ENCODE data around the gene MRM2. TPM values are rescaled to one million over a fixed set of nuclear protein-coding genes. Genes with fewer than 3 reads are reported as not detected.

MRM2 gene
- polyA plus RNA-seq, 2 of the 4 experiments (the other 2 are of a cell fraction) = 35.6 to 44.0 TPM

DNA sequence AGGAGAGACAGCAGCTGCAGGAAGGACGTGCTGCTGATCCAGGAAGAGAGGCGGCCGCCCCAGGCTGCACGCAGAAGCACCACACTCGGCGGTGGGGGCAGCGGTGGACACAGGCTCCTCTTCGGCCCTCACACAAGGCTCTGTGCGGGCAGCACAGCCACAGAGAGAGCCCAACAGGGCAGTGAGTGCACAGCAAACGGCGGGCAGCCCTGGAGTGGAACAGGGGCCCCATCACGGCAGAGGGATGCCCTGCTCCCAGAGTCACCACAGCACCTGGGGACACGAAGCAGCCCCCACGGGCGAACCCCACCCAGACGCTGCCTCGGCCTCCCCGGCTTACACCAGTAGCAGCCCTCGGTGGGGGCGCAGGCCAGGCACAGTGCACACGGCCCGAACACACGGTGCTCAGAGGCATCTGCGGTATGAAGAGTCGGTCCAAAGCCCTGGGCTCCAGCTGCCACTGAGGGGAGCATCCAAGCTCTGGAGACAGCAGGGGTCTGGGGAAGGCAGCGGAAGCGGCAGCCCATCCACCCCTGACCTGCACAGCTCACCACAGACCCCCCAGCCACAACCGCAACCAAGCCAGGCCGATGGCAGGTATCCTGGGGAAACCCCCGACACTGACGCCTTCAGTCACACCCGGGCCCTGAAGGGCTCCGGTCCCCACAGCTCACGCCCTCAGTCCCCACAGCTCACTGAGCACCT is 16.8 kb upstream of the MRM2 start:
- peaks cover 9% of the 10 kb centered on the region for H3K4me1 ChIP-seq
- H3K27ac ChIP-seq = no peak overlapping the region
- FAIRE-seq (no peak), DNase-seq (ENCODE audit: low read depth in 1 of 2, low spot score in 1 of 2) (no peak), ATAC-seq (no peak)
- H3K4me2 ChIP-seq = no peak overlapping the region
- CTCF ChIA-PET = interaction anchor here (0.7 to 2.2 kb wide), 4 partner anchors 11 to 594 kb away, joined by 3 to 7 read pairs (median 6); no protein-coding TSS in a partner anchor
- no peak overlapping the region for H3K4me3 ChIP-seq
- POLR2A ChIA-PET = no interaction called here
- 93% methylated on average over 32 of the region's 34 CpGs for WGBS (ENCODE audit: missing lambda C conversion rate)
- TF ChIP-seq CHD2 (IDR thresholded peaks at IDR 0.05; ENCODE audit: low read length, partially characterized antibody) (no peak), ZNF302 (CRISPR knock-in tag; IDR thresholded peaks at IDR 0.05) (no peak), CBX8 (IDR thresholded peaks at IDR 0.05) (no peak), CEBPB (IDR thresholded peaks at IDR 0.05) (no peak), BCL3 (IDR thresholded peaks at IDR 0.05) (no peak), FOXS1 (CRISPR knock-in tag; IDR thresholded peaks at IDR 0.05) (no peak), PHF8 (IDR thresholded peaks at IDR 0.05; ENCODE audit: borderline replicate concordance, low read depth) (no peak), USF2 (IDR thresholded peaks at IDR 0.05) (no peak), NFE2L2 (conservative IDR thresholded peaks at IDR 0.05; ENCODE audit: low read length) (no peak)
- TF ChIP-seq, protein P1, sequence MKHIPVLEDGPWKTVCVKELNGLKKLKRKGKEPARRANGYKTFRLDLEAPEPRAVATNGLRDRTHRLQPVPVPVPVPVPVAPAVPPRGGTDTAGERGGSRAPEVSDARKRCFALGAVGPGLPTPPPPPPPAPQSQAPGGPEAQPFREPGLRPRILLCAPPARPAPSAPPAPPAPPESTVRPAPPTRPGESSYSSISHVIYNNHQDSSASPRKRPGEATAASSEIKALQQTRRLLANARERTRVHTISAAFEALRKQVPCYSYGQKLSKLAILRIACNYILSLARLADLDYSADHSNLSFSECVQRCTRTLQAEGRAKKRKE (CRISPR knock-in tag; IDR thresholded peaks at IDR 0.05; ENCODE audit: low read depth) = no peak
- H3K9me3 ChIP-seq = no peaks in the 10 kb centered on the region

- peaks cover 9% of the 10 kb centered on the region for H3K4me1 ChIP-seq
- H3K9me3 ChIP-seq = no peaks in the 10 kb centered on the region
- no peak overlapping the region for H3K27ac ChIP-seq
- FAIRE-seq (no peak), ATAC-seq (no peak), DNase-seq (ENCODE audit: low read depth in 1 of 2, low spot score in 1 of 2) (no peak)
- TF ChIP-seq PHF8 (IDR thresholded peaks at IDR 0.05; ENCODE audit: borderline replicate concordance, low read depth) = no peak
- TF ChIP-seq MYC (IDR thresholded peaks at IDR 0.05; ENCODE audit: borderline replicate concordance, low read length) = no peak
- no peak for TF ChIP-seq BHLHE40 (IDR thresholded peaks at IDR 0.05; ENCODE audit: low read depth, low read length)
- no peak for TF ChIP-seq JUN (IDR thresholded peaks at IDR 0.05)
- no peak for TF ChIP-seq KDM1A (IDR thresholded peaks at IDR 0.05; ENCODE audit: low read depth)
- no peak for TF ChIP-seq ESRRA (IDR thresholded peaks at IDR 0.05; ENCODE audit: borderline replicate concordance, low read length)
- no peak for TF ChIP-seq SMC3 (IDR thresholded peaks at IDR 0.05)
- no peak for TF ChIP-seq RAD21 (conservative IDR thresholded peaks at IDR 0.05 in 1 of 2, IDR thresholded peaks at IDR 0.05 in 1 of 2)
- no peak for TF ChIP-seq HOXA7 (CRISPR knock-in tag; IDR thresholded peaks at IDR 0.05)
- TF ChIP-seq, protein P2, sequence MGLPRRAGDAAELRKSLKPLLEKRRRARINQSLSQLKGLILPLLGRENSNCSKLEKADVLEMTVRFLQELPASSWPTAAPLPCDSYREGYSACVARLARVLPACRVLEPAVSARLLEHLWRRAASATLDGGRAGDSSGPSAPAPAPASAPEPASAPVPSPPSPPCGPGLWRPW (IDR thresholded peaks at IDR 0.05) = no peak
- no peak for TF ChIP-seq HMGXB4 (CRISPR knock-in tag; IDR thresholded peaks at IDR 0.05; ENCODE audit: borderline replicate concordance)
- TF ChIP-seq HOXB13 (CRISPR knock-in tag; IDR thresholded peaks at IDR 0.05; ENCODE audit: low read depth) = no peak
- no peak for TF ChIP-seq EP300 (IDR thresholded peaks at IDR 0.05)
- H3K4me2 ChIP-seq = no peak overlapping the region
- WGBS (ENCODE audit: missing lambda C conversion rate) = 91% methylated on average over 17 of the region's 17 CpGs
- H3K4me3 ChIP-seq = no peak overlapping the region
- CTCF ChIA-PET = interaction anchor here (0.7 to 1.1 kb wide), 2 partner anchors 91 to 194 kb away, joined by 3 read pairs; no protein-coding TSS in a partner anchor
- POLR2A ChIA-PET = no interaction called here
Observed at GRCh38 chr7:2257651-2258050, 15.6 kb upstream of the MRM2 start.

All from A549 (cell line).